Suprapubic skin (tissue), 4 donors: Measurements from ENCODE around the gene POTEI. TPM values are rescaled to one million over a fixed set of nuclear protein-coding genes. Genes with fewer than 3 reads are reported as not detected.
A peak's percentile ranks its signal among the peaks of the same experiment; 100 is the strongest.
"Not testable (repeated sequence)": the region's sequence is repeated elsewhere in the genome, so short reads cannot be mapped to it uniquely, and the experiment has no call there.

Source experiments
- DNase-seq, 2 donors: peaks; one replicate each; pipeline ENCODE4 v3.0.0-alpha.2; 2019; ENCODE audit warnings: low spot score in 2 of 2
- H3K27ac ChIP-seq: fragments of 200-600 bp; sonication (generic); one replicate; pipeline ENCODE4 v1.5.1; 2019
- H3K27me3 ChIP-seq: fragments of 200-600 bp; sonication (generic); one replicate; pipeline ENCODE4 v1.5.1; 2019
- H3K36me3 ChIP-seq: fragments of 200-600 bp; sonication (generic); one replicate; pipeline ENCODE4 v1.5.1; 2019
- H3K4me1 ChIP-seq: fragments of 200-600 bp; sonication (generic); one replicate; pipeline ENCODE4 v1.5.1; 2019
- H3K4me3 ChIP-seq: fragments of 200-600 bp; sonication (generic); one replicate; pipeline ENCODE4 v1.5.1; 2019; ENCODE audit warnings: mild to moderate bottlenecking
- H3K9me3 ChIP-seq: fragments of 200-600 bp; sonication (generic); one replicate; pipeline ENCODE4 v1.5.1; 2019
- WGBS: methylation state at CpG from one replicate; pipeline ENCODE4 v1.1.5; 2018; 5-methylcytosine and 5-hydroxymethylcytosine counted together
- total RNA-seq, 4 donors: library from RNA; depleted of rRNA; stranded (reverse); fragments of >200 nt; gene quantifications; one replicate each; pipeline ENCODE4 v1.1.0, GENCODE V29; 2016

Gene POTEI
- total RNA-seq, 4 donors from 2014 or later, result not detected

GRCh38 chr2:130522390-130522789, 13.3 kb upstream of the POTEI start:
- H3K4me3 ChIP-seq, DNase-seq, H3K4me1 ChIP-seq, H3K27me3 ChIP-seq, H3K36me3 ChIP-seq, H3K9me3 ChIP-seq, H3K27ac ChIP-seq: not testable (repeated sequence)
- no CpG with 5 or more reads among the region's 23 CpGs for WGBS

- not testable (repeated sequence) for DNase-seq, H3K9me3 ChIP-seq, H3K4me1 ChIP-seq, H3K4me3 ChIP-seq, H3K27ac ChIP-seq, H3K36me3 ChIP-seq, H3K27me3 ChIP-seq
- WGBS, result no CpG with 5 or more reads among the region's 7 CpGs
These were observed 11.9 kb upstream of the POTEI start, which contains the start of gene CFC1B for GRCh38 chr2:130520992-130521391. CFC1B (plus strand) TSS chr2:130521222; CDS start chr2:130521485, 263 bp downstream.

DNA sequence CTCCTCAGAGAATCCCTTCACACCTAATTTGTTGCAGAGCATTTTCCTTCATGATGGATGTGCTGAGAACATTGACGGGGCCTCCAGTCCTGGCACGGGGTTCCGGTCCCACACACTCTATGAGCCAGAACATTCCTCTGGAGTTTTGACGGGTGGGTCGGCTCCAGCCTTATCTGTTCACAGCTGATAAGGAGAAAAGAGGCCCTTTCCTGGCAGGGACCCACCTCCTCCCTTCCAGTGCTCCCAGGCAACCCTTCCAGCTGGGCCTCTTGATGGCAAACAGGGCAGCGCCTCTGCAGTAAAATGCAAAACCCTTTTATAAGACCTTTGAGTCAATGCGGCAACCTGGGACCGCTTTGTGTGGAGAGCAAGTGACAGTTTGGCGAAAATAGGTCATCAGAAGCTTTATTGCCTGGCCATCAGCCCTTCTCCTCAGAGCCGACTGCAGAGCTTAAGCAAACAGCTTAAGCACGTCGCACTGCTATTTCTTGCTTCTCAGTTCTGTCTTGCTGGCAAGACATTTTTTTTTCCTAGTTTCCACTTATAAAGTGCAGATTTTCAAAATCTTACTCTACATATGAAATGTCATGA, 9.5 kb upstream of the POTEI start:
- H3K4me3 ChIP-seq, H3K4me1 ChIP-seq, H3K36me3 ChIP-seq, H3K27me3 ChIP-seq, H3K9me3 ChIP-seq, DNase-seq, H3K27ac ChIP-seq: not testable (repeated sequence)
- WGBS, result no CpG with 5 or more reads among the region's 12 CpGs

DNA sequence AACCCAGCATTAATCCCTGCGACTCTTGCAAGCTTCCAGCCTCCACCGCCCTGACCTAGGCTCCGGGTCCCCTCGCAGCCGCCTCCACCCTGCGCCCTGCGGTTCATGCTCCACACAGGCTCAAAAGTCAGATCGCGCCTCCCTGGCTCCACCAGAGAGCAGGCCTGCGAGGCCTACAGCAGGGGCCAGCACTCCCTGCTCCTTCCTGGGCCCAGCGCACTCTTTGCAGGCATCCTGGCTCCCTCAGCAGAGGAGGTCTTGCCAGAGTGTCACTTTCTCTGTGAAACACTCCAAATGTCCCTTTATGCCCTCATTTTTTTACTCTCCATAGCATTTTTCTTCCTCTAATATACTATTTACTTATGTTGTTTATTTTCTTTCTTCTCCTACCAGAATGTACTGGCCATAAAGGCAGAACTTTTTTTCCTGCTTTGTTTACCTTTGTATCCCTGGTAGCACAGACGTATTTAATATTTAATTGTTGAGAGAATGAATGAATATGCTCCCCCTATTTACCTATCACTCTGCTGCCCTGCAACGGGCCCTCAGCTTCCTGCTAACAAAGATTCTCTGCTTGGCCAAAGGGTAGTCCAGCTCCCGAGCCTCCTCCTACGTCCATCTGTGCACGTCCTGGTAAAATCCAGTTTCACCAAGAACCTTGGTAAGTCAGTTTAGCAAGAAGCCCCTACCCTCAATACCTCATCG, 2.8 kb upstream of the POTEI start:
- H3K4me1 ChIP-seq, DNase-seq, H3K9me3 ChIP-seq, H3K4me3 ChIP-seq, H3K27ac ChIP-seq, H3K27me3 ChIP-seq, H3K36me3 ChIP-seq: not testable (repeated sequence)
- 80% methylated on average over 1 of the region's 17 CpGs for WGBS

- not testable (repeated sequence) for H3K4me1 ChIP-seq, H3K4me3 ChIP-seq, H3K36me3 ChIP-seq, DNase-seq, H3K27ac ChIP-seq, H3K9me3 ChIP-seq, H3K27me3 ChIP-seq
- WGBS, result no CpG with 5 or more reads among the region's 31 CpGs
These were observed 1.9 kb upstream of the POTEI start for GRCh38 chr2:130510807-130511746.

GRCh38 chr2:130491073-130491472, 18.1 kb downstream of the POTEI start:
- WGBS, result 60% methylated on average over 3 of the region's 4 CpGs

GRCh38 chr2:130455413-130455812, 53.7 kb downstream of the POTEI start:
- H3K9me3 ChIP-seq, H3K4me3 ChIP-seq: not testable (repeated sequence)

More at GRCh38 chr2:130491073-130491472, 18.1 kb downstream of the POTEI start:
- DNase-seq, H3K9me3 ChIP-seq, H3K36me3 ChIP-seq, H3K4me1 ChIP-seq, H3K27ac ChIP-seq, H3K4me3 ChIP-seq, H3K27me3 ChIP-seq: not testable (repeated sequence)

GRCh38 chr2:130454712-130455083, 54.4 kb downstream of the POTEI start:
- H3K4me3 ChIP-seq, H3K4me1 ChIP-seq, H3K9me3 ChIP-seq, H3K36me3 ChIP-seq, H3K27me3 ChIP-seq, H3K27ac ChIP-seq: not testable (repeated sequence)
- peak in 1 of 2 donors; percentile 18 for DNase-seq
- 80% methylated on average over 4 of the region's 6 CpGs for WGBS

More at GRCh38 chr2:130455413-130455812, 53.7 kb downstream of the POTEI start:
- not testable (repeated sequence) for H3K27ac ChIP-seq, H3K4me1 ChIP-seq, H3K27me3 ChIP-seq, H3K36me3 ChIP-seq
- 90% methylated on average over 6 of the region's 6 CpGs for WGBS
- DNase-seq, result peak in 1 of 2 donors; percentile 44

GRCh38 chr2:130453955-130454711, 55.0 kb downstream of the POTEI start:
- 94% methylated on average over 3 of the region's 13 CpGs for WGBS
- peak in 1 of 2 donors; percentile 52 for DNase-seq
- H3K27me3 ChIP-seq, result not testable (repeated sequence)

GRCh38 chr2:130452897-130453296, 56.2 kb downstream of the POTEI start:
- H3K4me3 ChIP-seq, H3K27me3 ChIP-seq, H3K4me1 ChIP-seq, H3K9me3 ChIP-seq, H3K36me3 ChIP-seq, H3K27ac ChIP-seq: not testable (repeated sequence)
- DNase-seq, result peak in 1 of 2 donors; percentile 20
- 93% methylated on average over 3 of the region's 5 CpGs for WGBS

More at GRCh38 chr2:130453955-130454711, 55.0 kb downstream of the POTEI start:
- not testable (repeated sequence) for H3K4me3 ChIP-seq, H3K36me3 ChIP-seq, H3K27ac ChIP-seq, H3K4me1 ChIP-seq, H3K9me3 ChIP-seq

DNA sequence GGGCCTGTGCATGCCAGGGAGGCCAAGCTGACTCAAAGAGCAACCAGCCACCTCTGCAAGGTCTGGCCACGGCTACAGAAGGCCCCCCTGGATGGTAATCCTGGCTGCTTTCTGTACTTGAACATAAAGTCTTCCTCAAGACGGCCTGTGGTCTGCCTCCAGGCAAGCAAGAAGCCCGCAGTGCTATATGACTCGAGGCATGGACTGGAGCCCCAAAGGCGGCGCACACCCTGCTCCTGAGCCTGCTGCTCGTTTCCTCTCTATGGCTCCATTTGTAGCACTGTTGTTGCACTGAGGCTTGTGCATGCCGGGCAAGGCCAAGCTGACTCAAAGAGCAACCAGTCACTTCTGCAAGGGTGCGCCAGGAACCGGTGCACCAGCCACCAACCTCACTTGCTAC, 57.3 kb downstream of the POTEI start:
- H3K27ac ChIP-seq, H3K9me3 ChIP-seq, H3K4me3 ChIP-seq, H3K4me1 ChIP-seq, H3K36me3 ChIP-seq, H3K27me3 ChIP-seq: not testable (repeated sequence)
- WGBS, result 90% methylated on average over 2 of the region's 10 CpGs
- DNase-seq, result peak in 1 of 2 donors; percentile 20

DNA sequence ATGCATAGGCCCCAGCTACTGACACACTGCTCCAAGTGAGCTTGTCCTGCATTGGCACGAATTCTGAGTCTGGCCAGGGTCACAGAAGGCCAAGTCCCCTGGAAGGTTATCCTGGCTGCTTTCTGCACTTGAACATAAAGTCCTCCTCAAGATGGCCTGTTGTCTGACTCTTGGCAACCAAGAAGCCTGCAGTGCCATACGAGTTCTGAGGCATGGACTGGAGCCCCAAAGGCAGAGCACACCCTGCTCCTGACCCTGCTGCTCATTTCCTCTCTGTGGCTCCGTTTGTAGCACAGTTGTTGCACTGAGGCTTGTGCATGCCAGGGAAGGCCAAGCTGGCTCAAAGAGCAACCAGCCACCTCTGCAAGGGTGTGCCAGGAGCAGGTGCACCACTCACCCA, 57.9 kb downstream of the POTEI start:
- H3K4me1 ChIP-seq, H3K27ac ChIP-seq, H3K4me3 ChIP-seq, H3K9me3 ChIP-seq, H3K36me3 ChIP-seq, H3K27me3 ChIP-seq: not testable (repeated sequence)
- 48% methylated on average over 2 of the region's 3 CpGs for WGBS
- peak in 1 of 2 donors; percentile 21 for DNase-seq

DNA sequence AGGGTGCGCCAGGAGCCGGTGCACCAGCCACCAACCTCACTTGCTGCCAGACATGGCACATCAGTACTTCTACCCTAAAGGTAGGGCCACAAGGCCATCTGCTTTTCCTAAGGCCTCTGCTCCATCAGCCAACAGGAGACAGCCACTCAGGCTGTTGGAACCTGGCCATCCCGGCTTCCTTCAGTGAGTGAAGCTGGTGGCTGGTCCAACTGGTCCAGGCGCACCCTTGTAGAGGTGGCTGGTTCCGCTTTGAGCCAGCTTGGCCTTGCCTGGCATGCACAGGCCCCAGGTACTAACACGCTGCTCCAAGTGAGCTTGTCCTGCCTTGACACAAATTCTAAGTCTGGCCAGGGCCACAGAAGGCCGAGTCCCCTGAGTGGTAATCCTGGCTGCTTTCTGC, 58.8 kb downstream of the POTEI start:
- H3K4me3 ChIP-seq, H3K4me1 ChIP-seq, H3K9me3 ChIP-seq, H3K27ac ChIP-seq, H3K27me3 ChIP-seq, H3K36me3 ChIP-seq: not testable (repeated sequence)
- peak in 1 of 2 donors; percentile 54 for DNase-seq
- no CpG with 5 or more reads among the region's 7 CpGs for WGBS
